Measurements from ENCODE around the gene SREK1IP1.
"Not testable (repeated sequence)": the region's sequence is repeated elsewhere in the genome, so short reads cannot be mapped to it uniquely, and the experiment has no call there.

Gene SREK1IP1

GRCh38 chr5:64763948-64764503, 4.5 kb downstream of the SREK1IP1 start:
- DNase-seq: no peak

GRCh38 chr5:64759960-64760660, 8.4 kb downstream of the SREK1IP1 start:
- no peak for DNase-seq

- no peak for DNase-seq
Measured at GRCh38 chr5:64758901-64759300, 9.6 kb downstream of the SREK1IP1 start.

GRCh38 chr5:64754066-64754465, 14.4 kb downstream of the SREK1IP1 start:
- DNase-seq: no peak

- no peak for DNase-seq
Measured at GRCh38 chr5:64749385-64749784, 19.1 kb downstream of the SREK1IP1 start.

GRCh38 chr5:64746446-64746845, 22.0 kb downstream of the SREK1IP1 start:
- no peak for DNase-seq

- DNase-seq: no peak
Measured at GRCh38 chr5:64744914-64745313, 23.6 kb downstream of the SREK1IP1 start.

GRCh38 chr5:64742821-64743220, 25.7 kb downstream of the SREK1IP1 start:
- no peak for DNase-seq

- no peak for DNase-seq
Measured at GRCh38 chr5:64742411-64742810, 26.1 kb downstream of the SREK1IP1 start.

GRCh38 chr5:64727150-64727549, 41.3 kb downstream of the SREK1IP1 start:
- no peak for DNase-seq

GRCh38 chr5:64722588-64722987, 45.9 kb downstream of the SREK1IP1 start:
- DNase-seq: no peak

GRCh38 chr5:64714495-64714894, 54.0 kb downstream of the SREK1IP1 start:
- DNase-seq: not testable (repeated sequence)

- no peak for DNase-seq
Measured at GRCh38 chr5:64707191-64707590, 61.3 kb downstream of the SREK1IP1 start.

- DNase-seq: not testable (repeated sequence)
Measured at GRCh38 chr5:64706074-64706473, 62.4 kb downstream of the SREK1IP1 start.

- no peak for DNase-seq
Measured at GRCh38 chr5:64700765-64701164, 67.7 kb downstream of the SREK1IP1 start.

GRCh38 chr5:64696414-64696813, 72.1 kb downstream of the SREK1IP1 start:
- not testable (repeated sequence) for DNase-seq

- DNase-seq: no peak
Measured at GRCh38 chr5:64693636-64694035, 74.9 kb downstream of the SREK1IP1 start.

- DNase-seq: no peak
Measured at GRCh38 chr5:64691291-64691690, 77.2 kb downstream of the SREK1IP1 start.

GRCh38 chr5:64690417-64691151, 77.9 kb downstream of the SREK1IP1 start, which contains the start of gene SHISAL2B:
Gene SHISAL2B (plus strand): TSS chr5:64690503. CDS start chr5:64690624, 121 bp downstream.
- no peak for DNase-seq

- DNase-seq: no peak
Measured at GRCh38 chr5:64690104-64690416, 78.4 kb downstream of the SREK1IP1 start.

- no peak for DNase-seq
Measured at GRCh38 chr5:64688965-64689364, 79.5 kb downstream of the SREK1IP1 start.

GRCh38 chr5:64688391-64688790, 80.1 kb downstream of the SREK1IP1 start:
- DNase-seq: no peak

- DNase-seq: no peak
Measured at GRCh38 chr5:64685866-64686265, 82.6 kb downstream of the SREK1IP1 start.

- DNase-seq: no peak
Measured at GRCh38 chr5:64682608-64683007, 85.9 kb downstream of the SREK1IP1 start.

All from cortex of kidney (tissue), 1 donor.